GM12873 (cell line): ENCODE results near the gene NCAPH2.

ENCODE experiments used
- TF ChIP-seq, protein P1 (sequence below): IDR thresholded peaks from 2 replicates; pipeline ENCODE4 v1.5.1; 2012; ENCODE audit warnings: low read depth, mild to moderate bottlenecking, moderate library complexity, low read length, control low read depth; ENCODE audit not compliant: insufficient read depth; ENCODE audit errors: missing control alignments

NCAPH2 gene

DNA sequence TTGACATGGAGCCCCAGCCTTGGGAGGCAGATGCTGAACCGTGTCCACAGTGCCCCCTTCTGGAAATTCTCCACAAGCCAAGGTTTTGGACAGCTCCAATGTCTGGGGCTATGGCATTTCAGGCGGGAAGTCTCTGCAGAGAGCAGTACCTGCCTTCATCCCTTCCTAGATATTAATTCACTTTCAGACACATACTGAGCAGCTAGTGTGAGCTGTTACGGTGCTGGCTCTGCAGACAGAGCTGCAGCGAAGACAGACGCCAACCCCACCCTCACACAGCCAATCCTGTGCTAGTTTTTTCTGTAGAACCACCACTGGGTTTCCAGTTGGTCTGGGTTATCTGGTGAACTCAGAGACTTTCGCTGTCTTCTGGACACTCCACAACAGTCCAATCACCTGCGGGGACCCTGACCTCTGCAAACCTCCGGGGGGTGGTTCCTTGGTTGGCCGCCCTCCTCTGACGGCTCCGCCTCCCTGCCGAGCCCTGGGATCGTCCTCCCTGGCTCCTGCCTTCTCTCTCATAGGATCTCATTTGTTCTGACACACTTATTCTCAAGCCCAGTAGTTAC is 9.6 kb upstream of the NCAPH2 start:
- TF ChIP-seq, protein P1, sequence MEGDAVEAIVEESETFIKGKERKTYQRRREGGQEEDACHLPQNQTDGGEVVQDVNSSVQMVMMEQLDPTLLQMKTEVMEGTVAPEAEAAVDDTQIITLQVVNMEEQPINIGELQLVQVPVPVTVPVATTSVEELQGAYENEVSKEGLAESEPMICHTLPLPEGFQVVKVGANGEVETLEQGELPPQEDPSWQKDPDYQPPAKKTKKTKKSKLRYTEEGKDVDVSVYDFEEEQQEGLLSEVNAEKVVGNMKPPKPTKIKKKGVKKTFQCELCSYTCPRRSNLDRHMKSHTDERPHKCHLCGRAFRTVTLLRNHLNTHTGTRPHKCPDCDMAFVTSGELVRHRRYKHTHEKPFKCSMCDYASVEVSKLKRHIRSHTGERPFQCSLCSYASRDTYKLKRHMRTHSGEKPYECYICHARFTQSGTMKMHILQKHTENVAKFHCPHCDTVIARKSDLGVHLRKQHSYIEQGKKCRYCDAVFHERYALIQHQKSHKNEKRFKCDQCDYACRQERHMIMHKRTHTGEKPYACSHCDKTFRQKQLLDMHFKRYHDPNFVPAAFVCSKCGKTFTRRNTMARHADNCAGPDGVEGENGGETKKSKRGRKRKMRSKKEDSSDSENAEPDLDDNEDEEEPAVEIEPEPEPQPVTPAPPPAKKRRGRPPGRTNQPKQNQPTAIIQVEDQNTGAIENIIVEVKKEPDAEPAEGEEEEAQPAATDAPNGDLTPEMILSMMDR = peak; percentile 82

DNA sequence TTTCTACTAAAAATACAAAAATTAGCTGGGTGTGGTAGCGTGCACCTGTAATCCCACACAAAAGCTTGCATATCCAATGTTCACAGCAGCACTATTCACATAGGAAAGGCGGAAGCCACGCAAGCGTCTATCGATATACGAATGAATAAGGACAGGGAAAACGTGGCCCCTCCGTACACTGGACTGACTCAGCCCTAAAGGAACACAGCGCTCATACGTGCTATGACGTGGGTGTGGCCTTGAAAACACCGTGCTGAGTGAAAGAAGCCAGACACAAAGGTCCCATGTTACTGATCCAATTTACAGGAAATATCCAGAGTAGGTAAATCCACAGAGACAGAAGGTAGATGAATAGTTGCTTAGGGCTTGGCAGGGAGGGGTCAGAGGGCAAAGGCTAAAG is 7.6 kb upstream of the NCAPH2 start:
- TF ChIP-seq, protein P1 = no peak

DNA sequence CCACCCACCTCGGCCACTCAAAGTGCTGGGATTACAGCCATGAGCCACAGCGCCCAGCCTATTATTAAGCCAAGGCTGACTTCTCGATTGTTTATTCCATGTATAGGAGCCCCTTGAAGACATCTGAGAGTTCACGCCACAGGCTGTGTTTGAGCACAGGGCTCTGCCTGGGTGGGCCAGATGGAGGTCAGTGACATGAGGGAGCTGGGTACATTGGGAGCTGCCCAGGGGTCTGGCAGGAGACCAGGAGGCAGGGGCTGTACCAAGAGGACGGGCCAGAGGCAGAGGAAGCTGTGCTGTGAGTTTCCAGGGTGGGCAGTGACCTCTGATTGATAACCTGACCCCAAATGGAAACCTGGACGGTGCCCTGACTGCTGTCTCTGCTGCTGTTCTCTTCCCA is 5.9 kb upstream of the NCAPH2 start:
- TF ChIP-seq, protein P1 = no peak

DNA sequence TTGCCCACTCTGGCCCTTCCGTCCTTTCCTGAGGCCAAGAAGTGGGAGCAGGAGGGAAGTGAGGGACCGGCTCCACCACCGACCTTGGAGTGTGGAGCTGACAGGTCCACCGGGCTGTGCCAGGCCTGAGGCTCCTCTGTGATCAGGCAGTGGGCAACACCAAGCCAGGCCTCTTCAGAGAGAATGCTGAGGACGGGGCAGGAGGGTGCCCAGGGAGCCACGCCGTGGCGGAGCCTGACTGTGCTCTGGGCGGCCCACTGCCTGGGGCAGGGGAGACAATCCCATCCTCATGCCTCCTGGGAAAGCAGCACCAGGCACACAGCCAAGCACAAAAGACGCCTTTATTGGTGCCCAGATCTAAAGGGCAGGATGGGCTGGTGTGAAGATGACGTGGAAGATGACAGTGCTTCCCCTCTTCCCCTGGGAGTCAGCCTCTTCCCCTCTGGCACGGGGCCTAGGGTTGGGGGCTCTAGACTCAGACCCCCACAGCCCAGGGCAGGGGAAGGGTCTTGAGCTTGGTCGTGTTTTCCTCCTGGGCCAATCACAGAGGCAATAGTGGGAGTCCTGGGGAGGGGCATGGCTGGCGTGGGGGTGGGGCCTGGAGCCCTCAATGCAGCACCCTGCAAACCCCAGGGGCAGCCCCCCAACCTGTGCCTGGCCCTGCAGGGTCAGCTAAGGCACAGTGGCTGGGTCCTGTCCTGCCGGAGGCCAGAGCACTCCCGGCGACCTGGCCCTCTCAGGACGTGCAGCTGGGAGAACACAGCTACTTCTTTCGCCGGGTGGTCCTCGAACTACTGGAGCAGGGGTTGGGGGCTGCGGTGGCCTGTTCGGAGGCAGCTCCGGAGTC is 5.2 kb upstream of the NCAPH2 start:
- TF ChIP-seq, protein P1 = no peak

DNA sequence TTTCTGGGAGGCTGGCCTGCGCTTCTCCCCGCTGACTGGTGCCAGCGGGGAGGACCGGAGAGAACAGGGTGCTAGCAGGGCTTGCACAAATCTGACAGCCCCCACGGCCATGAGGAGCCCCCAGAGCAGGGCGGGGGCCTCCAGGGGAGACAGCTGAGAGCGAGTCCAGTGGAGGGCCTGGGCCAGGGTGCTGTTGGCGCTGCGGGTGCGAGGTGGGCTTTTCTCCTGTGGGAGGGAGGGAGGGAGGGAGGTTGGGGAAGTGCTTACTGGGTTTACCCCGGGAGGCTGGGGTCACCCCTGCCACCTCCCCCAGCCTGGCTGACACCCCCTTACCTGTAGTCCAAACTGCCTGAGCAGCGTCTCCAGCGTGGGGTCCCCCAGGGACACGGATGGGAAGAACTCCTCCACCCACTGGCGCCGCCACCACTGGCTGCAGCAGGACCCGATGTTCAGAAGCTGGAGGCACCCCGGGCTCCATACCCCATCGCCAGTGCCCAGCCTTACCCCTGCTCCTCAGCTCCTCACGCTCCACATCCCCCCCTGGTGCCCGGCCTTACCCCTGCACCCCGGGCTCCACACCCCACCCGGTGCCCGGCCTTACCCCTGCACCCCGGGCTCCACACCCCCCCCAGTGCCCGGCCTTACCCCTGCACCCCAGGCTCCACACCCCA is 4.4 kb upstream of the NCAPH2 start:
- TF ChIP-seq, protein P1 = peak; percentile 13

DNA sequence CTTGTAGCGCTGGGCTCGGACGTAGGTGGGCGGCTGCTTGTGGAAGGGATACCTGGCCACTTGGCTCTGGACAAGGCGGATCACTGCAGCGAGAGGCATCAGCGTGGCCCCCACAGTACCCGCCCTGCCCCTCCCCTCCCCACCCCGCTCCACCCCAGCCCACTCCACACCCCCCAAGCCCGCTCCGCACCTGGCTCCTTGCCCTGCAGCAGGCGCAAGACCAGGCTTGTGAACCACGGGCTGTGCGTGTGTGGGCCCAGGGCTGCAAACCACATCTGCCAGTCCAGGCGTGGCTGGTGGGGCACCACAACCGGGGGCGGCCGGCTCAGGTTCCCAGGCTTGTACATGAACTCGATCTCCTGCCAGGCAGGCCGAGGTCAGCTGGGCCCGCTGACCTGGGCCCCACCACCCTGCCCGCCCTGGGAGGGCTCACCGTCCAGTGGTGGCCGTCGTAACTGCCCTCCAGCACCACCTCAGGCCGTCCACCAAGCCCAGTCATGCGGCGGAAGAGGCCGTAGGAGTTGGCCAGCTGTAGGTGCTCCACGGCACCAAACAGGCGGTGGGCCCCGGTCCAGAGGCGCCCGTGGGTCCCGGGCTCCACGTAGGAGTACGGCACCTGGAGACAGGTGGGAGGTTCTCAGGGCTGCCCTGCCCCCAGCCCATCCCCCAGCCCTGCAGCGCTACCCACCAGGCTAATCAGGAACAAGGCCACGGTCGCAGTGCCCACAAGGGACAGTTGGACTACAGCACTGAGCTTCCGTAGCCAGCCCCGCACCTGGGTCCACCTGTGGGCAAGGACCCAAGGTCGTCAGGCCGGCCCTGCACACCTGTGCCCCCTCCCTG is 3.4 kb upstream of the NCAPH2 start:
- TF ChIP-seq, protein P1 = no peak
